ENCODE measurements around the gene SCMH1. TPM values are rescaled to one million over a fixed set of nuclear protein-coding genes. Genes with fewer than 3 reads are reported as not detected.

The SCMH1 gene
- polyA plus RNA-seq, 2 of the 4 experiments (the other 2 are of a cell fraction), result 11.6 to 26.7 TPM

GRCh38 chr1:41241354-41241748 is 755 bp downstream of the SCMH1 start:
- DNase-seq (ENCODE audit: low read depth in 1 of 2, low spot score in 1 of 2) (peak; percentile 40 to 48), FAIRE-seq (no peak), ATAC-seq (peak; percentile 71 to 76)
- CTCF ChIA-PET, result interaction anchor here (0.7 to 1.3 kb wide), 5 partner anchors 11 to 214 kb away, joined by 3 to 4 read pairs (median 3); no protein-coding TSS in a partner anchor
- Histone ChIP-seq H3K27ac (peak overlapping the region; percentile 99 to 100), H3K4me2 (peak overlapping the region; percentile 93), H3K4me1 (peaks cover 53% of the 10 kb centered on the region), H3K9me3 (no peaks in the 10 kb centered on the region), H3K4me3 (peak overlapping the region; percentile 95)
- TF ChIP-seq ZNF302 (CRISPR knock-in tag; IDR thresholded peaks at IDR 0.05) (no peak), USF2 (IDR thresholded peaks at IDR 0.05) (peak; percentile 61), ELK1 (IDR thresholded peaks at IDR 0.05; ENCODE audit: low read depth, low read length) (no peak), PBX3 (IDR thresholded peaks at IDR 0.05) (no peak), KDM1A (IDR thresholded peaks at IDR 0.05; ENCODE audit: low read depth) (no peak), FOSL2 (IDR thresholded peaks at IDR 0.05) (no peak), FOSL2 (CRISPR knock-in tag; IDR thresholded peaks at IDR 0.05) (no peak), POLR2A (IDR thresholded peaks at IDR 0.05; ENCODE audit: low read length) (no peak), JUN (IDR thresholded peaks at IDR 0.05) (peak in 1 of 2 experiments; percentile 4; a peak in 1 of 5 replicates), RCOR1 (IDR thresholded peaks at IDR 0.05; ENCODE audit: low read depth, low read length) (no peak), CTCF (IDR thresholded peaks at IDR 0.05) (no peak), MYC (IDR thresholded peaks at IDR 0.05; ENCODE audit: borderline replicate concordance, low read length) (no peak), BHLHE40 (IDR thresholded peaks at IDR 0.05; ENCODE audit: low read depth, low read length) (peak; percentile 27; the same call in 1 of the 2 replicates), FOXS1 (CRISPR knock-in tag; IDR thresholded peaks at IDR 0.05) (peak; percentile 15; the same call in 1 of the 2 replicates), ESRRA (IDR thresholded peaks at IDR 0.05; ENCODE audit: borderline replicate concordance, low read length) (no peak)
- POLR2A ChIA-PET, result interaction anchor here (0.6 to 1.7 kb wide), 5 partner anchors 88 to 237 kb away, joined by 3 to 7 read pairs (median 6); no protein-coding TSS in a partner anchor
- WGBS (ENCODE audit: missing lambda C conversion rate), result no CpG with 5 or more reads among the region's 45 CpGs

GRCh38 chr1:41240781-41241353 is 1.2 kb downstream of the SCMH1 start:
- Histone ChIP-seq H3K4me2 (peak overlapping the region; percentile 93), H3K27ac (peak overlapping the region; percentile 99 to 100), H3K9me3 (no peaks in the 10 kb centered on the region), H3K4me1 (peaks cover 56% of the 10 kb centered on the region), H3K4me3 (peak overlapping the region; percentile 95)
- POLR2A ChIA-PET, result interaction anchor here (1.5 to 1.7 kb wide), 3 partner anchors 88 to 218 kb away, joined by 3 to 7 read pairs (median 6); no protein-coding TSS in a partner anchor
- FAIRE-seq, result no peak
- no peak for DNase-seq (ENCODE audit: low read depth in 1 of 2, low spot score in 1 of 2)
- CTCF ChIA-PET, result interaction anchor here (0.6 to 1.3 kb wide), 10 partner anchors 11 to 214 kb away, joined by 3 to 4 read pairs (median 3); no protein-coding TSS in a partner anchor
- WGBS (ENCODE audit: missing lambda C conversion rate), result 14% methylated on average over 11 of the region's 12 CpGs
- ATAC-seq, result no peak
- no peak for TF ChIP-seq RNF2 (IDR thresholded peaks at IDR 0.05; ENCODE audit: borderline replicate concordance, low read depth)
- TF ChIP-seq CHD4 (IDR thresholded peaks at IDR 0.05; ENCODE audit: borderline replicate concordance), result no peak
- no peak for TF ChIP-seq BCL3 (IDR thresholded peaks at IDR 0.05)
- no peak for TF ChIP-seq KDM5A (IDR thresholded peaks at IDR 0.05)
- no peak for TF ChIP-seq ELK1 (IDR thresholded peaks at IDR 0.05; ENCODE audit: low read depth, low read length)
- no peak for TF ChIP-seq ZSCAN20 (CRISPR knock-in tag; IDR thresholded peaks at IDR 0.05)
- TF ChIP-seq CHD2 (IDR thresholded peaks at IDR 0.05; ENCODE audit: low read length, partially characterized antibody), result no peak
- no peak for TF ChIP-seq EP300 (IDR thresholded peaks at IDR 0.05)
- 0 out of 2 replicates have a peak, but pooled peaks have one; percentile 36 for TF ChIP-seq ATOH8 (CRISPR knock-in tag; IDR thresholded peaks at IDR 0.05; ENCODE audit: low read depth)
- peak; percentile 93; the same call in 1 of the 2 replicates for TF ChIP-seq MAX (IDR thresholded peaks at IDR 0.05)
- TF ChIP-seq CBX2 (IDR thresholded peaks at IDR 0.05; ENCODE audit: borderline replicate concordance, low read depth), result no peak
- TF ChIP-seq MYC (IDR thresholded peaks at IDR 0.05; ENCODE audit: borderline replicate concordance, low read length), result no peak
- no peak for TF ChIP-seq TFCP2L1 (CRISPR knock-in tag; IDR thresholded peaks at IDR 0.05)
- no peak for TF ChIP-seq NFE2L2 (conservative IDR thresholded peaks at IDR 0.05; ENCODE audit: low read length)
